Activated B cell treated with CpG ODN at 0.5 μM for 24 hours (primary cell): ENCODE measurements around the gene PELI2. TPM values are rescaled to one million over a fixed set of nuclear protein-coding genes. Genes with fewer than 3 reads are reported as not detected.

Experiments used
- ATAC-seq: fragments of 200-7000 bp; cut with Tn5 transposase; one replicate; pipeline ENCODE4 v1.10.0; 2021; ENCODE audit warnings: low read depth, mild to moderate bottlenecking, moderate library complexity
- CTCF ChIA-PET: fragments of 350-600 bp; sonication (Branson Sonifier 250); formaldehyde crosslinking; loops from one replicate; lab custom pipeline; 2021; ENCODE audit warnings: antibody characterized with exemption; lab: Charles Lee
- POLR2A ChIA-PET: fragments of 350-600 bp; sonication (Branson Sonifier 250); formaldehyde crosslinking; loops from one replicate; lab custom pipeline; 2021; ENCODE audit warnings: antibody characterized with exemption; lab: Charles Lee
- DNase-seq: peaks from one replicate; pipeline ENCODE4 v3.0.0; 2022
- H3K27ac Mint-ChIP-seq: one replicate; pipeline ENCODE4 v1.8.0; 2020; ENCODE audit warnings: mixed read lengths
- H3K27me3 Mint-ChIP-seq: one replicate; pipeline ENCODE4 v1.8.0; 2021; ENCODE audit warnings: mixed read lengths
- H3K36me3 Mint-ChIP-seq: one replicate; pipeline ENCODE4 v1.8.0; 2021; ENCODE audit warnings: low read depth, mixed read lengths
- H3K4me1 Mint-ChIP-seq: one replicate; pipeline ENCODE4 v1.8.0; 2021; ENCODE audit warnings: mixed read lengths
- H3K4me3 Mint-ChIP-seq: one replicate; pipeline ENCODE4 v1.8.0; 2020; ENCODE audit warnings: mild to moderate bottlenecking, mixed read lengths
- H3K9me3 Mint-ChIP-seq: one replicate; pipeline ENCODE4 v1.8.0; 2020; ENCODE audit warnings: mixed read lengths
- intact Hi-C: fragments of 100-400 bp; cut with micrococcal nuclease; formaldehyde crosslinking; loops from one replicate; pipeline ENCODE4 v1.15.1; 2024
- total RNA-seq: library from RNA; stranded (reverse); gene quantifications from 2 replicates; pipeline ENCODE4 v1.2.3, GENCODE V29; 2022
- TF ChIP-seq, protein P1 (sequence below): fragments of 200-600 bp; IDR thresholded peaks from one replicate; pipeline ENCODE4 v1.8.0; 2022; ENCODE audit warnings: antibody characterized with exemption, mild to moderate bottlenecking

Gene PELI2
- total RNA-seq, 1 donor from 2014 or later, result 6.1 TPM

DNA sequence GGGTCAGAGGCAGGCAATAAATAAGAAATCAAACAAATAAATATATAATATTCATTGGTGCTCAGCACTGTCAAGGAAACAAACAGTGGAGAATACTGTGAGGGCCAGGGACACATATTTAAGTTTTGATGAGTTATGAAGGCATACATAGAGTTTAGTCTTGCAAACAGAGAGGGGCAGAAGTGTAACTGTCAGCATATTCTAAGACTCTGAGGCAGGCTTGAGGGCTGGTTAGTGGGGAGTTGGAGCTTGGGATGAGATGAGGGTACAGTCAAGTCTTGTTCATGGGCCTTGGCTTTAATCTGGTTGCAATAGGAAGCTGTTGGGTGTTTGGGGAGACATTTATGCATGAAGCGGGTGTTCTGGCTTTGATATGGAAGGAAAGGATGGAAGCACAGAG lies 78.9 kb downstream of the PELI2 start:
- DNase-seq (no peak), ATAC-seq (no peak)
- Mint-ChIP-seq H3K4me1 (peaks cover 26% of the 10 kb centered on the region), H3K4me3 (no peak overlapping the region), H3K27ac (no peak overlapping the region), H3K36me3 (no peaks in the 10 kb centered on the region), H3K9me3 (no peaks in the 10 kb centered on the region), H3K27me3 (no peaks in the 10 kb centered on the region)
- intact Hi-C loops, result no loop called here
- TF ChIP-seq, protein P1, sequence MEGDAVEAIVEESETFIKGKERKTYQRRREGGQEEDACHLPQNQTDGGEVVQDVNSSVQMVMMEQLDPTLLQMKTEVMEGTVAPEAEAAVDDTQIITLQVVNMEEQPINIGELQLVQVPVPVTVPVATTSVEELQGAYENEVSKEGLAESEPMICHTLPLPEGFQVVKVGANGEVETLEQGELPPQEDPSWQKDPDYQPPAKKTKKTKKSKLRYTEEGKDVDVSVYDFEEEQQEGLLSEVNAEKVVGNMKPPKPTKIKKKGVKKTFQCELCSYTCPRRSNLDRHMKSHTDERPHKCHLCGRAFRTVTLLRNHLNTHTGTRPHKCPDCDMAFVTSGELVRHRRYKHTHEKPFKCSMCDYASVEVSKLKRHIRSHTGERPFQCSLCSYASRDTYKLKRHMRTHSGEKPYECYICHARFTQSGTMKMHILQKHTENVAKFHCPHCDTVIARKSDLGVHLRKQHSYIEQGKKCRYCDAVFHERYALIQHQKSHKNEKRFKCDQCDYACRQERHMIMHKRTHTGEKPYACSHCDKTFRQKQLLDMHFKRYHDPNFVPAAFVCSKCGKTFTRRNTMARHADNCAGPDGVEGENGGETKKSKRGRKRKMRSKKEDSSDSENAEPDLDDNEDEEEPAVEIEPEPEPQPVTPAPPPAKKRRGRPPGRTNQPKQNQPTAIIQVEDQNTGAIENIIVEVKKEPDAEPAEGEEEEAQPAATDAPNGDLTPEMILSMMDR, result no peak
- POLR2A ChIA-PET, result no interaction called here
- CTCF ChIA-PET, result no interaction called here

DNA sequence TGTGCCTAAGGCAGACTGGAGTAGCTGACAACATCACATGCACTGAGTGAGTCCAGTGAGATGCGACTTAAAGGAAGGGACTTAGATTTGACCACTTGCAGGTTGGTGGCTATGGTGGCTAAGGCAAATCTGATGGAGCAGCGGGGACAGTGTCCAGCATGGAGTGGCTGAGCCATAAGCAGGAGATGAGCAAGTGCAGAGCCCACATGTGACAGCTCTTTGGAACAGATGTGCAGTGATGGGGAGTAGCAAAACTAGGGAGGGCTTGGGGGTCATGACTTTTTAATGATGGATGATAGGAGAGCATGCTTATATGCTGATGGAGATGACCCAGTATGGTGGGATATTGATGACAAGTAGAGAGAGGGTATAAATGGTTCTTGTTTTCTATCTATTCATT lies 80.2 kb downstream of the PELI2 start:
- ATAC-seq (no peak), DNase-seq (no peak)
- Mint-ChIP-seq H3K36me3 (no peaks in the 10 kb centered on the region), H3K4me1 (peaks cover 26% of the 10 kb centered on the region), H3K9me3 (no peaks in the 10 kb centered on the region), H3K4me3 (no peak overlapping the region), H3K27me3 (no peaks in the 10 kb centered on the region), H3K27ac (no peak overlapping the region)
- TF ChIP-seq, protein P1, result no peak
- ChIA-PET POLR2A (no interaction called here), CTCF (no interaction called here)
- intact Hi-C loops, result no loop called here

- intact Hi-C loops, result no loop called here
- Mint-ChIP-seq H3K4me1 (peaks cover 22% of the 10 kb centered on the region), H3K4me3 (no peak overlapping the region), H3K36me3 (no peaks in the 10 kb centered on the region), H3K27me3 (no peaks in the 10 kb centered on the region), H3K9me3 (no peaks in the 10 kb centered on the region), H3K27ac (no peak overlapping the region)
- TF ChIP-seq, protein P1, result no peak
- ChIA-PET POLR2A (no interaction called here), CTCF (interaction anchor here (0.5 kb wide), 1 partner anchor 453 kb away, joined by 5 read pairs; no protein-coding TSS in a partner anchor)
- no peak for ATAC-seq
- no peak for DNase-seq
These were observed 81.1 kb downstream of the PELI2 start for GRCh38 chr14:56199095-56199981.

DNA sequence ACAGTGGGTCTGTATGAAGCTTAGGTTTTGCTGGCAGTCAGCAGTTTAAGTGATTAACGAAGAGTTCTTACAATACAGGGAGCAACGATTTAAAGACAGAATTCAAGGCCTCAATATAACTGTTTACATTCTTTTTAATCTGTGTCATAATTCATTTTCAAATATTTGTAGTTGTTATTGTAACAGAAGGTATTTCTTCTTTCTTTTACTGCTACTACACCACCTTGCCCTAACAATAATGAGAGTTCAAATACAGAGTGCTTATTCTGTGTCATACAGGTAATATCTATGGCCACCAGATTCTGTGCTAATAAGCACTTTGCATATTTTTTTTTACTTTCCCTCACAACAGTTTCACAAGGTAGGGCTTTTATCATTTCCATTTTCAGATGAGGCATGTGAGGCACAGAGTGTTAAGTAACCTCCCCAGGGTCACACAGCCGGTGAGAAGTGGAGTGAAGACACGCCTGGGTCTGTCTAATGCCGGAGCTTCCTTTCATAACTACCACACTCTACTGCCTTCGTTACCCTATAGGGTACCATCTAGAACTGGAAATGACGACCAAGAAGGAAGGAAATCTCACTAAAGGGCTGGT lies 81.9 kb downstream of the PELI2 start:
- TF ChIP-seq, protein P1, result no peak
- CTCF ChIA-PET, result interaction anchor here (0.5 kb wide), 1 partner anchor 452 kb away, joined by 5 read pairs; no protein-coding TSS in a partner anchor
- no peaks in the 10 kb centered on the region for H3K9me3 Mint-ChIP-seq
- no peaks in the 10 kb centered on the region for H3K36me3 Mint-ChIP-seq
- no peak overlapping the region for H3K4me3 Mint-ChIP-seq
- intact Hi-C loops, result no loop called here
- no peak for DNase-seq
- H3K27ac Mint-ChIP-seq, result no peak overlapping the region
- peaks cover 15% of the 10 kb centered on the region for H3K4me1 Mint-ChIP-seq
- POLR2A ChIA-PET, result no interaction called here
- ATAC-seq, result no peak
- no peaks in the 10 kb centered on the region for H3K27me3 Mint-ChIP-seq

- DNase-seq (no peak), ATAC-seq (no peak)
- Mint-ChIP-seq H3K27me3 (no peaks in the 10 kb centered on the region), H3K9me3 (no peaks in the 10 kb centered on the region), H3K27ac (no peak overlapping the region), H3K4me1 (no peaks in the 10 kb centered on the region), H3K4me3 (no peak overlapping the region), H3K36me3 (no peaks in the 10 kb centered on the region)
- POLR2A ChIA-PET, result no interaction called here
- CTCF ChIA-PET, result no interaction called here
- TF ChIP-seq, protein P1, result no peak
- intact Hi-C loops, result no loop called here
These were observed 84.0 kb downstream of the PELI2 start for GRCh38 chr14:56202256-56202655.
